C4-2B (cell line): ENCODE measurements around the gene ZNF488.

Experiments
- CTCF ChIP-seq: fragments of 450-650 bp; conservative IDR thresholded peaks from 2 replicates; pipeline ENCODE4 v1.5.1; 2017; ENCODE audit warnings: mild to moderate bottlenecking
- ZFX ChIP-seq: fragments of 450-650 bp; IDR thresholded peaks from 2 replicates; pipeline ENCODE4 v1.6.1; 2017

DNA sequence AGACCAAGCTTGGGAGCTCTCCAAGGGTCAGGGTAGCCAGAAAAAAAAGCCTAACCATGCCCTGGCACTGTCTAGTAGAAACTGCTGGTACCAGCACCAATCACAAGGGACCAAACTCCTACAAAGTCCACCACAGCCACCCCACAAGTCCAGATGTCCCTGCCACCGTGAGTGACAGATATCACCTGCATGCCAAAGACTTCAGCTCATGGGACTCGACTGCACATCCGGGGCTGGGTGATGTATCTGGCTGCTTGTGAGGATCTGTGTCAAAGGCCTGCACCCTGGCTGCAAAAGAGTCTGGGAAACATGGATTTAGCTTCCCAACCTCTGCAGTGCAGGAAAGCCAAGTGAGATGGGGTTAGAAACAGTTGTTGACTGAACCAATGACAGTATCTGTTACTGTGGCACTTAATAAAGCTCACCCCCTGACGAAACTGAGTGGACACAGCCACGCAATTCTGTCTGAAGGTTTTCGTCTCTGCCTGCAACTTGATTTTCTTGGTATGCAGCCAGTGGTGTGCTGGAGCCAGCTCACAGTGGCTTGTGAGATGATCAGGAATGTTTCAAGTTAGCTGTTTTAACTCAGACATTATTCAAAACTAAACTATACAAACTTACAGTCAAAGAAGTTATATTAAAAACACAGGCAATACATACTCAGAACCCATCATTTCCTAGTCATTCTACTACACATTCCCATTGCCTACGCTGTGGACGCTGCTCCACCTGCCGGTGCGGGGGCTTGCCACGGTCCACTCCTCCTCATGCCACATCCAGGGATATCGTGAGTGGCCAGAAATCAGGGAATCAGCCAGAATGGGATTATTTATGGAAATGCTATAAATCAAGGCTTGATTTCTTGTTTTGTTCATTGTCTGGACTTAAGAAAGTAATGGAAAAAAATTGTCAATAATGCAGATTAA lies 9.2 kb downstream of the ZNF488 start:
- no peak for TF ChIP-seq CTCF
- no peak for TF ChIP-seq ZFX
